GM10847 (cell line): ENCODE measurements around the gene CIP2A.

Source experiments
- POLR2A ChIP-seq: IDR thresholded peaks from 2 replicates; pipeline ENCODE4 v1.6.1; 2011; ENCODE audit not compliant: insufficient read length; ENCODE audit errors: extremely low read depth

CIP2A gene

DNA sequence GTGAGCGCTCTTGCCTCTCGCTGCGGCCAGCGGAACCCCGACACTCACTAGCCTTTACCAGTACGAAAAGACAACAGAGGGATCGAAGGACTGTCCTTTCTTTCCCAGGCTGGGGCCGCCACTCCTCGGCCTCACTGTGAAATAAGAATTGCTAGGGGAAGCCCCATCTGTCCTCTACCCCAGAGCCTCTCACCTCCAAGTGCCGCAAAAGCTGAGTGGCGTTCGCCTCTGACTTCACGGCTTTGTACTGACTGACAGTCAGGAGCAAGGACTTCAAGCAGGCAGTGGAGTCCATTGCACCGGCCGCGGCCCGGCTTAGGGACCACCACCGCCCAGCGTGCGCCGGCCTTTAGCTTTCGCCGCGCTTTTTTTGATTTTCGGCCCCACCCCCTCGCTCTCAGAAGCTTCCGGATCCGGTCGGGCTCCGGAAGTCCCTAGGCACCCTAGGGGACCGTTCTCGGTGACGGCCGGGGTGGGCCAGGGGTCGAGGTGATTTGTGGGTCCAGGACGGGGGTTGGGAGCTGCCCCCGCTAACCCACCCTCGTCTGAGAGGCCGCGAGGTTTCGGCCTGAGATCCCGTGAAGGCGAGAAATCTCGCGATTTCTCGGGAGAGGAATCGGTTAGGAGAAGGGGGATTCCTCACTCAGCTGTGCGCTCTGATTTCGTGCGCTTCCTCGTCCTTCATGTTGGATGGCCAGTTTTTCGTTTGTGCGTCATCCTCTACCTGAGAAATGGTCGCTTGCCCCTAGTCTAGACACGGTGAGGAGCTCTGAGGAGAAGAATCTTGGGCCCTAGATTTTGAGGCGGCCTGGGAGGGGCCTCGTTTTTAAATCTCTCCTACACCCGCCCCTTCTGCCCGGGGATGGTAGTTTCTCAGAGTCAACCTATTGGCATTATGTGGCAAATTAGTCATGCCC lies at the start of gene CIP2A, which contains the start of gene DZIP3:
CIP2A (minus strand) TSS at position 358 of the 917 bp plus-strand sequence; CDS start at position 295, 63 bp downstream.
DZIP3 (plus strand) TSS at position 642 of the 917 bp plus-strand sequence. CDS start 15,685 bp downstream, outside the sequence.
- peak; percentile 67 for TF ChIP-seq POLR2A

DNA sequence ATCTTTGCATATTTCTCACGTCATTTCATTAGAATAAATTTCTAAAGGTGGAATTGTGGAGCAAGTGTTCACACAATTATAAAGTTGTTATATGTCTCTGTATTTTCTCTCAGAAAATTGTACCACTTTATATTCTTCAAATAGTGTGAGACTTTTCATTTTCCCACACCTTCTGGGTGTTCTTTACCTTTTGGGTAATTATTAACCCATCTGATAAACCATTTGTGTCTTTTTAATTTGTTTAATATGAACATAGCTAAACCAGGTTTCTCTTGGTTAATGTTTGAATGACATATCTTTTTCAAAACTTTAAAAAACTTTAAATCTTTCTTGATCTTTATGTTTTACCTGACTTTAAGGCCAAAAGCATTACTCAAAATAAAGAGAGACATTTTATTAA lies 40.7 kb upstream of the CIP2A start:
- TF ChIP-seq POLR2A, result no peak

DNA sequence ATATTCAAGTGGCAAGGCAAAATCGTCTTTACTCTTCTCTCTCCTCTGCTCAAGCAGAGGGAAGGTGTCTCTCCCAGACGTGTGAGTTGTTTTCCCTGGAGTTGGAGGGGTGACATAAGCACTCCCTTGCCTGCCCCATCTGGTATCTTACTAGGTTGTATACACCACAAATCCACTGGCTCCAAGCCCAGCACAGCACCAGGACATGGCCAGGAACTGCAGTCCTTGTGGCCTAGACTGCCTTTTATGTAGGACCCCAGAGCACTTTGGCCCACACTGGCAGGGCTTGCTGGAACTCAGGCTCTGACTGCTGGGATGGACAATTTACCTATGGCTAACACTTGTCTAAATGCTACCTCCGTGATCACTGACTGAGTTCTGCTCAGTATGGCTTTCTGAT lies 34.3 kb upstream of the CIP2A start:
- TF ChIP-seq POLR2A, result no peak

DNA sequence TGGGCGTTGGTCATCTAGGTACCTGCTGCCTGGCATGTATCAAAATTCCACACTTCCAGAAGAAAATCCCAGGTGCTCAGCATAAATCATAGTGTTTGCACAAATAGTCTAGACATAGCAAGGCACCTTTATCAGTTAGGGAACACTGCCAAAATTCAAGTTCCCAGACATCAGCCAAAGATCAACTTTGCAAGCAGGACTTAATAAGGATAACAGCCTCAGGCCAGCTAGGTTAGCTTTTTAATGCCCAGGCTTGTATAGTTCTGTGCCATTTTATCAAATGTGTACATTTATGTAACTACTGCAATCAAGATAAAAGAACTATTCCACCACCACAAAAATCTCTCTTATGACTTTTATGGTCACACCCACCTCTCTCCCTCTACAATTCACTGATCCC lies 31.0 kb upstream of the CIP2A start:
- TF ChIP-seq POLR2A, result no peak

DNA sequence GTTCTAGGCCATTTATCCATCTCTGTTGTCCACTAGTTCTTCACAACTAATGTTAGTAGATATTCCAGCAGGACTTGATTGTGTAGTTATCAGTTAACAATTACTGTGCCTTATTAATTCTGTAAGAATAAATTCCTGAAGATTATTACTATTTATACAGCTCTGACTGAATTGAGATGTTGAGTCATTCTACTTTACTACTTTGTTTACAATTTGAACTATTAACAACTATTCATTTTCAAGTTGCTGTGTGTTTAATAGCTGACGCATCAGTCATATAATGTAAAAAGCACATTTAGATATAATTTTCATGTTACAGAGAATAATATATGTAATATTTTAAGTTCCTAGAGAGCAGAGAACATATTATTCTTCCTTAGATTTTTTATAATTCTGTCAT lies 21.4 kb upstream of the CIP2A start:
- TF ChIP-seq POLR2A, result no peak

DNA sequence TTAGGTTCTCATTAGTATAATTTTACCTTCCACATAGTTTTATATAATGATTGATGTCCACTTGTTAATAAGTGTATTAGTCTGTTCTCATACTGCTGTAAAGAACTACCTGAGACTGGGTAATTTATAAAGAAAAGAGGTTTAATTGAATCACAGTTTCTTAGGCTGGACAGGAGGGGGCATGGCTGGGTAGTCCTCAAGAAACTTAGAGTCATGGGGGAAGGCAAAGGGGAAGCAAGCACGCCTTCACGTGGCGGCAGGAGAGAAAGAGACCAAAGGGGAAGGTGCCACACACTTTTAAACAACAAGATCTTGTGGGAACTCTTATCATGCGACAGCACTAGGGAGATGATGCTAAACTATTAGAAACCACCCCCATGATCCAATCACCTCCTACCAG lies 19.5 kb upstream of the CIP2A start:
- no peak for TF ChIP-seq POLR2A

DNA sequence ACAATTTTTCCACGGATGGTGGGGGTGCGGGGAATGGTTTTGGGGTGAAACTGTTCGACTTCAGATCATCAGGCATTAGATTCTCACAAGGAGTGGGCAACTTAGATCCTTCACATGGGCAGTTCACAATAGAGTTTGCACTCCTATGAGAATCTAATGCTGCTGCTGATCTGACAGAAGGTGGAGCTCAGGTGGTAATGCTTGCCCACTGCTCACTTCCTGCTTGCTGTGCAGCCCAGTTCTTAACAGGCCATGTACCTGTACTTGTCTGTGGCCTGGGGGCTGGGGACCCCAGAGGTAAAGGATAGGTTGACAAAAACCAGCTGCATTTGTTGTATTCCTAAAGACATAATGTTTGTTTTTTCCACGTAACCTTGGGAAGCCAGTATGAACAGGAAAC lies 16.3 kb upstream of the CIP2A start:
- no peak for TF ChIP-seq POLR2A

DNA sequence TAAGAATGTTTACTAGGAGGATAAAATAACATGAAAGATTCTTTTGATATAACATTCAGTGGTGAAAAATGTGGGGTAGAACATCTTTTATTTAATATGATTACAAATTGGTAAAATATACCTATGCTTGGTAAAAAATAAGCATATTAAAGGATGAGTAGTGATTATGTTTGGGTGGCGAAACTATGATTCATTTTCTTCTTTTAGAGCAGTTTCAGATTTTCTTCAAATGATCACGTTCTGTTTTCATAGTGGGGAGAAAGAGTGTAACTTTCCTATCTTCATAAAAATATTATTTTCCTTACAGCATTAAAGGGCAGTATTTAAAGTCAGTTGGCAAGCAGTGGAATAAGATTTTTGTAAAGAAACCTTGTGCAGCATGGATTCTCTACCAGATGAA lies 15.8 kb upstream of the CIP2A start:
- no peak for TF ChIP-seq POLR2A

DNA sequence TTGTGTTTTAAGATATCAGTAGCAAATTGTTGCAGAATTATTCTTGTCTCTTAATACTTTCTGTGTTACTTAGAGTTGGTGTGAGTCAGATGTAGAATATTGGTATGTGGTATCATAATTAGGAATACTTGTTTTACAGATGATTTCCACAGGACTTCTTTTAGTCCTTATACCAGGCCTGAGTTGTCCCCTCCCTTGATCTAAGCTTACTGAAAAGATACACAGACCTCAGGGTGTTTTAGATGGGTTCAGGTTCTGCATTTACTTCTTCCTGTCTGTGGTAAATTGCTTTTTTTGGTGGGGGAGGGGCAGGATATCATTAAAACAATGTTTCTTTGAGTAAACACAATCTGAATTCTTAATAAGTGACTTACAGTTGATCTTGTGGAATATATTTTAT lies 14.5 kb upstream of the CIP2A start:
- no peak for TF ChIP-seq POLR2A

DNA sequence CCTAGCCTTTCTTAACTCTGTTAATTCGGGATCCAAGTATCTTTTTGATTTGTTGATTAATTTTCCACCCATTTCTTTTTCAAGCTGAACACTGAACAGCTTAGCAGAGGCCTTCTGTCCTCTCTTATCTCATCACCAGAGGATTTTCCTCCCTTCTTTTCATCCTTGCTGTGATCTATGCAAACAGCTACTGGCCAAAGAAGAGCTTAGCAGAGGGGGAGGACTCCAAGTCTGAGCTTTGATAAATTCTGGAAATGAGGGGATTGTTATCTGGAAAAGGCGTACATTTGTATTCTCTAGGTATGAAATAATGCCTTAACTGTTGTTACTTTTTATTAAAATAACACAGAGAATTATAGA lies 13.7 kb upstream of the CIP2A start:
- TF ChIP-seq POLR2A, result no peak

DNA sequence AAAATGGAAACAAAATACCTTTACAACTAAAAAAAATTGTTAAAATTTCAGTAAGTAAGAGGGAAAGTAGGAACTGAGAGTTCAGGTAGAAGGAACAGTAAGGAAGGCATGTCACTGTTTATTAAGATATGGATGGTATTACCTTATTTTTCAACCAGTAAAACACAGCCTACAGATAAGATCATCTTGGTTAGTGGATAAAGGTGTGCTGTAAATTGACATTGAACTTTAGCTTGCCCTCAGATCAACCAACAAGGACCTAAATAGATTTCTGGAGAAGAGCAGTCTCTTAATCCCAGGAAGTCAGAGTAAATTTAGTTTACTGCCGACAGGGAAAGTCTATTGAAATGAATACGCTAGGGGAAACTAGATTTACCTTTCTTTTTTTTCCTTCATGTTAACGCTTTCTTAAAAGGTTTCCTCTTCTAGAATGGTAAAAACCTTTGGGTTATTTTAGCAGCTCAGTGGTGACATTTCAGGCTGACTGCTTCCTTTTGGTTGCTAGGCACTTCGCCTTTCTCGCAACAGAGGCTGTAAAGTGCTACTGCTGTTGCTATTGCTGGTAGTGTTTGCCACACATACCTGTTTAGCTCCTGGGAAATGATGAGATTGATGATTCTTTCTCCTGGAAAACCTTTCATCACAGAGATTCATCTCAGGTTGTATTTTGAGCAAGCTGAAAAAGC lies 13.2 kb upstream of the CIP2A start:
- TF ChIP-seq POLR2A, result no peak

DNA sequence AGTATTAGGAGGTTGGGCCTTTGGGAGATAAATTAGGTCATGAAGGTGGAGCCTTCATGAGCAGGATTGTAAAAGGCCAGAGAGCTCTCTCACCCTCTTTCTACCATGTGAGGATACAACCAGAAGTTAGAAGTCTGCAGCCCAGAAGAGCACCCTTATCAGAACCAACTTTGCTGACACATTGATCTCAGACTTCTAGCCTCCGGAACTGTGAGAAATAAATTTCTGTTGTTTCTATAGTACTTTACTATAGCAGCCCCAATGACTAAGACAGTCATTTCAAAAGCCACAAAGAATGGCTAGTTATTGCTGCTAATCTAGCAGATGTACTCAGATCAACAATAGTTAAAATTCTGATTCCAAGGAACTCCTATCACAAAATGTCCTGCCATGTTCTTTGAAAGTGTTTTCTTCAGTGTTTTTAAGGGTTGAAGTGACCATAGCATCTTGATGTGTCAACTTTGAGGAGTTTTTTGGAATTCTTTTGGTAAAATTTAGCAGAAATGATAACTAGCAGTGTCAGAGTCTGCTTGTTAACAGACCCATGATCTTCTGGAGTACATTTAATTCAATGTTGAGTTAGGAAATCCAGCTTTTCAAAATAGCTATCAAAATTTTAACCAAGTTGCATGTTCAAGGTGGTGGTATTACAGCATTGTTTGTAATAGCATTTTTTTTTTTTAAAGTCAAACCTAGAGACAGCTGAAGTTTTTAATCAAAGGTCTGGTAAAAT lies 10.6 kb upstream of the CIP2A start:
- no peak for TF ChIP-seq POLR2A

DNA sequence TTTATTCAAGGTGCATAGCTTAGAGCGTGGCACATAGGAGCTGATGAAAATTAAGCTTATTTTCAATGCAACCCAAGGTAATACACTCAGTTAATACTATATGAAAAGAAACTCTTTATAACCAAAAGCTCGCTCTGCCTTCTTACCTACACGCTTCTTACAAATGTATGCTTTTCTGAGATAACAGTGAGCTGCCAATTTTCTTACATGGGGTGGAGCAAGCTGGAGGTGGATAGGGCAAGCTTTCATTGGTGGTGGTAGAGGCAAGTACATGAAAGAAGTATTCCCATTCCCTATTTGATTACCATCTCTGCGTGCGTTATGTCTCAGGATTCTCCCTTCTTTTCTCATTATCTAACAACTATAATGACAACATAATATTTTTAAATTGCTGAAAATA lies 9.1 kb upstream of the CIP2A start:
- no peak for TF ChIP-seq POLR2A

DNA sequence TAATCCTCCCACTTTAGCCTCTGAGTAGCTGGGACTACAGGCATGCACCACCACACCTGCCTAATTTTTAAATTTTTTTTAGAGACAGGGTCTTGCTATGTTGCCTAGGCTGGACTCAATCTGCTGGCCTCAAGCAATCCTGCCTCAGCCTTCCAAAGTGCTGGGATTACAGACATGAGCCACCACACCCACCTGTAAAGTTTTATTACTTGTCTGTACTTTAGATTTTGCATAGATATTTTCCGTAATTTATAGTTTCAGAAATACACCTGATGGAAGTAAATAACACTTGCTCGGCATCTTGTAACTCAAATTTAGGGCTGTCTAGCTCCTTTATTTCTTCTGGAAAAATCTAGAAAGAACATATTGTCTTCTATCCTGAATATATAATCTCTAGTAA lies 6.1 kb upstream of the CIP2A start:
- no peak for TF ChIP-seq POLR2A

DNA sequence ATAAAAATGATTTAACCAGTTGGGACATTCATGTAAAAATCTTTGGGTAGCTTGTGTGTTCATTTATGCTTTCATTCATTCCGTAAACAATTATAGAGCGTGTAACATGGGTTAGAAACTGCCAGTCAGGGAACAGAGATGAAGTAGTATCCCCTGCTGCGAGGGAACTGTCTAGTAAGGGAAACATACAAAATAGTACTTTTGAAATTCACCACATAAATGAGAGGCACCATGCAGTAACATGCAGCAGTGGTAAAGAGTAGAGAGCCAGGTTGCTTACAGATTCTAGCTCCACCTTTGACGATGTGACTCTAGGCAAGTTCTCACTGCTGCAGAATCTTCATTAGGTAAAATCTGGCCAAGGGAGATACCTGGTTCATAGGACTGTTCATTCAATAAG lies 1.2 kb upstream of the CIP2A start:
- no peak for TF ChIP-seq POLR2A

DNA sequence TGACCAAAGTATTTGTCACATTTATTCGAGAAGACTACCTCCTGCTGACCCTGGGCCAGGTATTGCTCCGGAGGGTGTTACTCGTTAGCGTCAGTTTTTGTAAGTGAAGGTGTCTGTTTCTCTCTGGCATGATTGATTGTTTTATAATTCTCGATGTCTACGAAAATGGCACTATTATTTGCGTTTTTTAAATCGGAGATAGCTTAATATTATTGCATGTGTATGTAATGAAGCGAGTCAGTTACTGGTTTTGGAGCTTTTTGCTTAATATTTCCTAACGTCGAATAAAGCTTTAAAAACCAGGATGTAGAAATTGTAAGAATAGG lies 723 bp upstream of the CIP2A start:
- no peak for TF ChIP-seq POLR2A
